GM12878 (cell line): Measurements from ENCODE around the gene SV2B. TPM values are rescaled to one million over a fixed set of nuclear protein-coding genes. Genes with fewer than 3 reads are reported as not detected.
A peak's percentile ranks its signal among the peaks of the same experiment; 100 is the strongest.

Source experiments
- ATAC-seq: fragments of 200-7000 bp; cut with Tn5 transposase; 3 replicates; pipeline ENCODE4 v1.9.1; 2020; ENCODE audit warnings: mild to moderate bottlenecking, moderate library complexity
- BruUV-seq: library from RNA; stranded (reverse); fragments of 400-500 nt; replicated peaks from 2 replicates; lab custom pipeline; 2021; lab: Mats Ljungman, UMichigan
- CTCF ChIA-PET: fragments of 300-600 bp; sonication (Branson Sonifier 250); formaldehyde crosslinking; extraction: SDS; loops from one replicate; lab custom pipeline; 2021; ENCODE audit warnings: inconsistent platforms; lab: Yijun Ruan, JAX
- POLR2A ChIA-PET: fragments of 350-600 bp; formaldehyde crosslinking; extraction: SDS; loops from one replicate; lab custom pipeline; 2021; ENCODE audit warnings: inconsistent platforms; lab: Charles Lee
- RAD21 ChIA-PET: fragments of 300-600 bp; sonication (Branson Sonifier 250); formaldehyde crosslinking; loops from one replicate; lab custom pipeline; 2023; ENCODE audit warnings: antibody characterized with exemption; ENCODE audit not compliant: unreplicated experiment; lab: Charles Lee
- SMC1A ChIA-PET: fragments of 300-600 bp; sonication (Branson Sonifier 250); formaldehyde crosslinking; loops from one replicate; lab custom pipeline; 2023; ENCODE audit not compliant: unreplicated experiment, uncharacterized antibody; lab: Charles Lee
- DNase-seq: peaks from one replicate; pipeline ENCODE4 v3.0.0-alpha.2; 2011; ENCODE audit warnings: low read depth, low spot score
- FAIRE-seq: peaks from 3 replicates; lab custom pipeline; 2011; peaks lifted over from hg19 to GRCh38; lab: Jason Lieb, UNC
- H2AFZ ChIP-seq: 2 replicates; pipeline ENCODE4 v1.6.0; 2011; ENCODE audit warnings: low read depth, low read length, control low read depth; ENCODE audit not compliant: control insufficient read depth
- H3K27ac ChIP-seq: 2 replicates; pipeline ENCODE4 v1.5.1; 2011; ENCODE audit warnings: control low read depth; ENCODE audit not compliant: control insufficient read depth, insufficient read depth
- H3K27me3 ChIP-seq, 2 experiments: replicated peaks in 1 of 2; 2 replicates each; pipeline versions ENCODE4 v1.6.0 to v1.6.1; 2011; ENCODE audit warnings: low read length in 1 of 2; ENCODE audit not compliant: control insufficient read depth in 2 of 2, insufficient read depth in 2 of 2
- H3K36me3 ChIP-seq, 2 experiments: 2 replicates each; pipeline ENCODE4 v1.5.1; 2011; ENCODE audit warnings: low read length in 1 of 2; ENCODE audit not compliant: control insufficient read depth in 2 of 2, insufficient read depth in 2 of 2
- H3K4me1 ChIP-seq: 2 replicates; pipeline ENCODE4 v1.6.1; 2011; ENCODE audit warnings: mild to moderate bottlenecking, low read length, moderate library complexity, mixed read lengths; ENCODE audit not compliant: control insufficient read depth, insufficient read depth
- H3K4me2 ChIP-seq: 2 replicates; pipeline ENCODE4 v1.6.0; 2011; ENCODE audit warnings: control low read depth; ENCODE audit not compliant: control insufficient read depth, insufficient read depth
- H3K4me3 ChIP-seq: fragments of 200-600 bp; sonication (generic); 2 replicates; pipeline ENCODE4 v1.5.1; 2016
- H3K79me2 ChIP-seq: 2 replicates; pipeline ENCODE4 v1.6.0; 2011; ENCODE audit warnings: low read length; ENCODE audit not compliant: control insufficient read depth, insufficient read depth
- H3K9ac ChIP-seq: 2 replicates; pipeline ENCODE4 v1.8.0; 2011; ENCODE audit warnings: low read length, control low read depth, mixed read lengths; ENCODE audit not compliant: control insufficient read depth, insufficient read depth
- H3K9me3 ChIP-seq: replicated peaks from 3 replicates; pipeline ENCODE4 v1.5.1; 2011; ENCODE audit warnings: mild to moderate bottlenecking, low read length; ENCODE audit not compliant: control insufficient read depth, insufficient read depth
- H4K20me1 ChIP-seq: 2 replicates; pipeline ENCODE4 v1.6.0; 2011; ENCODE audit not compliant: control insufficient read depth, insufficient read depth
- ATF3 ChIP-seq: IDR thresholded peaks from 2 replicates; pipeline ENCODE4 v1.6.1; 2011; ENCODE audit warnings: low read depth, mild to moderate bottlenecking, low read length, moderate library complexity, borderline replicate concordance; ENCODE audit errors: extremely low read depth
- CBX5 ChIP-seq: sonication (generic); IDR thresholded peaks from 2 replicates; pipeline ENCODE4 v1.6.1; 2016; ENCODE audit warnings: low read depth, moderate library complexity, mild to moderate bottlenecking, inconsistent platforms
- IRF5 ChIP-seq: fragments of 450-650 bp; IDR thresholded peaks from 2 replicates; pipeline ENCODE4 v1.6.1; 2017; ENCODE audit warnings: borderline replicate concordance
- NFIC ChIP-seq: IDR thresholded peaks from 2 replicates; pipeline ENCODE4 v1.6.1; 2012; ENCODE audit warnings: low read depth, mild to moderate bottlenecking, inconsistent platforms, low read length, moderate library complexity
- PAX5 ChIP-seq: IDR thresholded peaks from 2 replicates; pipeline ENCODE4 v1.6.1; 2011; ENCODE audit warnings: low read depth, low read length, borderline replicate concordance
- POU2F2 ChIP-seq: IDR thresholded peaks from 3 replicates; pipeline ENCODE4 v1.6.1; 2011; ENCODE audit warnings: low read depth, mild to moderate bottlenecking, low read length, borderline replicate concordance
- RAD21 ChIP-seq: IDR thresholded peaks from 2 replicates; pipeline ENCODE4 v1.6.1; 2011; ENCODE audit warnings: mild to moderate bottlenecking, low read depth, low read length, moderate library complexity; ENCODE audit not compliant: insufficient read depth
- ZBTB11 ChIP-seq: fragments of 450-650 bp; formaldehyde crosslinking; IDR thresholded peaks from 2 replicates; pipeline ENCODE4 v1.5.0; 2022; ENCODE audit warnings: mild to moderate bottlenecking, missing genetic modification characterization
- WGBS: methylation state at CpG from one replicate; pipeline ENCODE4 v1.1.6; 2016; ENCODE audit warnings: low lambda C conversion rate; ENCODE audit not compliant: insufficient replicate concordance, insufficient coverage; ENCODE audit errors: missing lambda C conversion rate; 5-methylcytosine and 5-hydroxymethylcytosine counted together
- in situ Hi-C: fragments of 300-500 bp; cut with MboI; formaldehyde crosslinking; loops from 9 replicates; pipeline ENCODE4 v1.14.3; 2018; ENCODE audit warnings: mixed read lengths
- intact Hi-C: fragments of 100-400 bp; cut with micrococcal nuclease; formaldehyde crosslinking; loops from one replicate; pipeline ENCODE4 v1.14.2; 2022; ENCODE audit not compliant: unreplicated experiment
- polyA plus RNA-seq, 11 experiments: library from polyadenylated mRNA; depleted of rRNA in 4 of 11; unstranded in 6 of 11; stranded (reverse) in 5 of 11; fragments of >200 nt; fragmentation: Nextera tagmentation in 4 of 11; fragmentation: Illumina TruSeq in 1 of 11; extraction: Ambion mirVana in 4 of 11; extraction: Trizol in 1 of 11; gene quantifications; 1 replicate in 1 of 11; 2 replicates in 10 of 11; pipeline versions ENCODE4 v1.2.1 to v1.2.3, GENCODE V29; 2011 to 2016; ENCODE audit warnings: inconsistent platforms in 2 of 11, missing spikeins in 2 of 11, low read depth in 1 of 11
- total RNA-seq, 4 experiments: library from RNA; depleted of rRNA in 3 of 4; stranded (reverse); fragments of >200 nt in 3 of 4; fragmentation: Illumina TruSeq in 1 of 4; extraction: Trizol in 1 of 4; gene quantifications; 2 replicates each; pipeline versions ENCODE4 v1.2.1 to v1.2.3, GENCODE V29; 2013 to 2021

Gene SV2B
- total and polyA plus RNA-seq, 10 of the 15 experiments (the other 5 are each of a cell fraction or from before 2014, with no cell fraction given) = 0.03 to 1.7 (median 1.3) TPM

- no peak overlapping the region for H3K9ac ChIP-seq
- CTCF ChIA-PET = interaction anchor here (0.6 to 1.7 kb wide), 15 partner anchors 10 to 299 kb away, joined by 3 to 11 read pairs (median 3); no protein-coding TSS in a partner anchor
- intact Hi-C loops (no loop called here), in situ Hi-C loops (no loop called here)
- WGBS = 69% methylated on average over 4 of the region's 4 CpGs
- peaks cover 9% of the 10 kb centered on the region for H3K4me1 ChIP-seq
- no peak for ATAC-seq
- no peaks in the 10 kb centered on the region for H3K9me3 ChIP-seq
- no peaks in the 10 kb centered on the region for H3K36me3 ChIP-seq
- no peak overlapping the region for H3K4me2 ChIP-seq
- TF ChIP-seq ATF3 (no peak), NFIC (peak; percentile 8; the same call in 1 of the 2 replicates)
- DNase-seq = no peak
- H2AFZ ChIP-seq = no peak overlapping the region
- no peak overlapping the region for H3K4me3 ChIP-seq
- H3K27ac ChIP-seq = no peak overlapping the region
- POLR2A ChIA-PET = no interaction called here
- no TSS peak for BruUV-seq
- H3K79me2 ChIP-seq = no peaks in the 10 kb centered on the region
- H3K27me3 ChIP-seq = no peaks in the 10 kb centered on the region
- no peak for FAIRE-seq
- SMC1A ChIA-PET = interaction anchor here (1.2 to 2.1 kb wide), 5 partner anchors 16 to 130 kb away, joined by 3 to 9 read pairs (median 3); no protein-coding TSS in a partner anchor
- H4K20me1 ChIP-seq = no peaks in the 10 kb centered on the region
- RAD21 ChIA-PET = interaction anchor here (0.8 to 1.6 kb wide), 3 partner anchors 25 to 85 kb away, joined by 3 to 6 read pairs (median 5); no protein-coding TSS in a partner anchor
Measured at GRCh38 chr15:91141097-91141496, 41.0 kb downstream of the SV2B start.

GRCh38 chr15:91142106-91142744 lies 42.2 kb downstream of the SV2B start:
- no peak overlapping the region for H3K9ac ChIP-seq
- BruUV-seq = no TSS peak
- in situ Hi-C loops = no loop called here
- DNase-seq (no peak), FAIRE-seq (peak; percentile 13), ATAC-seq (peak; percentile 68)
- no peak overlapping the region for H3K4me2 ChIP-seq
- intact Hi-C loops = loop anchor here (1.0 kb wide), 1 partner anchor 86 kb away; no protein-coding TSS in a partner anchor
- no peak overlapping the region for H3K4me3 ChIP-seq
- POLR2A ChIA-PET = no interaction called here
- no peak overlapping the region for H3K27ac ChIP-seq
- H3K4me1 ChIP-seq = no peaks in the 10 kb centered on the region
- H3K9me3 ChIP-seq = no peaks in the 10 kb centered on the region
- H3K79me2 ChIP-seq = no peaks in the 10 kb centered on the region
- H3K36me3 ChIP-seq = no peaks in the 10 kb centered on the region
- WGBS = 0% methylated on average over 1 of the region's 1 CpG
- H2AFZ ChIP-seq = no peak overlapping the region
- no peaks in the 10 kb centered on the region for H4K20me1 ChIP-seq
- CTCF ChIA-PET = interaction anchor here (0.8 to 1.7 kb wide), 4 partner anchors 24 to 86 kb away, joined by 3 to 11 read pairs (median 5); no protein-coding TSS in a partner anchor
- RAD21 ChIA-PET = interaction anchor here (0.8 kb wide), 1 partner anchor 83 kb away, joined by 3 read pairs; no protein-coding TSS in a partner anchor
- no peaks in the 10 kb centered on the region for H3K27me3 ChIP-seq
- SMC1A ChIA-PET = interaction anchor here (1.3 to 2.1 kb wide), 2 partner anchors 86 to 129 kb away, joined by 3 to 9 read pairs; no protein-coding TSS in a partner anchor
- TF ChIP-seq CBX5 = no peak
- no peak for TF ChIP-seq IRF5
- no peak for TF ChIP-seq POU2F2
- TF ChIP-seq RAD21 = peak; percentile 84
- no peak for TF ChIP-seq ZBTB11 (CRISPR knock-in tag)
- TF ChIP-seq PAX5 = no peak
